Activated CD8-positive, alpha-beta memory T cell treated with anti-CD3 and anti-CD28 coated beads for 4 hours (primary cell): Measurements from ENCODE around the gene INSR.

Source experiments
- DNase-seq, 2 donors: peaks; one replicate each; pipeline ENCODE4 v3.0.0-alpha.2; 2020; ENCODE audit warnings: low read depth in 2 of 2

Gene INSR

GRCh38 chr19:7140137-7140536, 154.1 kb downstream of the INSR start:
- no peak for DNase-seq

GRCh38 chr19:7139095-7139494, 155.1 kb downstream of the INSR start:
- DNase-seq, result no peak

GRCh38 chr19:7138402-7138801, 155.8 kb downstream of the INSR start:
- DNase-seq, result no peak

- DNase-seq, result no peak
Measured at GRCh38 chr19:7137120-7137519, 157.1 kb downstream of the INSR start.

- no peak for DNase-seq
Measured at GRCh38 chr19:7132054-7132453, 162.2 kb downstream of the INSR start.

GRCh38 chr19:7130043-7130442, 164.2 kb downstream of the INSR start:
- DNase-seq, result no peak

- no peak for DNase-seq
Measured at GRCh38 chr19:7126132-7126531, 168.1 kb downstream of the INSR start.

GRCh38 chr19:7125221-7125620, 169.0 kb downstream of the INSR start:
- DNase-seq, result no peak

GRCh38 chr19:7124782-7125181, 169.4 kb downstream of the INSR start:
- DNase-seq, result no peak

GRCh38 chr19:7122701-7123100, 171.5 kb downstream of the INSR start:
- DNase-seq, result no peak

- no peak for DNase-seq
Measured at GRCh38 chr19:7120499-7120898, 173.7 kb downstream of the INSR start.

- no peak for DNase-seq
Measured at GRCh38 chr19:7119582-7119981, 174.6 kb downstream of the INSR start.

GRCh38 chr19:7117248-7117647, 177.0 kb downstream of the INSR start:
- no peak for DNase-seq

GRCh38 chr19:7115721-7116120, 178.5 kb downstream of the INSR start:
- DNase-seq, result no peak

GRCh38 chr19:7113233-7113632, 181.0 kb downstream of the INSR start:
- no peak for DNase-seq

GRCh38 chr19:7112675-7113074, 181.5 kb downstream of the INSR start:
- DNase-seq, result no peak

GRCh38 chr19:7109678-7110289, 184.4 kb downstream of the INSR start:
- no peak for DNase-seq

GRCh38 chr19:7106711-7107657, 187.2 kb downstream of the INSR start:
- DNase-seq, result no peak

- no peak for DNase-seq
Measured at GRCh38 chr19:7104747-7105447, 189.3 kb downstream of the INSR start.

- DNase-seq, result no peak
Measured at GRCh38 chr19:7101498-7102253, 192.5 kb downstream of the INSR start.

- DNase-seq, result no peak
Measured at GRCh38 chr19:7099597-7099921, 194.7 kb downstream of the INSR start.
